Measurements from ENCODE around the gene C1QTNF7. TPM values are rescaled to one million over a fixed set of nuclear protein-coding genes. Genes with fewer than 3 reads are reported as not detected.

C1QTNF7 gene
- total RNA-seq, 2 donors from 2014 or later, result not detected

DNA sequence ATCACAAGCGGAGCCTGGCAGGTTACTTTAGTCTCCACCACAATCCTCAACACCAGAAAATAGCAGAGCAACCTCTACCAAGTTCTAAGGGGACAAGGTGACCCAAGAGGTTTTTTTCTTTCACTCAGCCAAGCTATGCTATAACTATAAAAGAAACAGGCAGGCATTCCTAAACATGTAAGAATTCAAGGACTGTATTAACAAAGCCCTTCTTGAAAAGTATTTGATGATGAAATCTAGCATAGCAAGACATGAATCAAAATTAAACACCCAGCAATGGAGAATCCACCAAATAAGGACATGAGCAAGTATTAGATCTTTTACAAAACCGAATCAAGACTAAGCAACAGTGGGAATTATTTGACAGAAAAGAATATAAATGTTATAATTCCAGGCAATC, 25.7 kb upstream of the C1QTNF7 start:
- WGBS, 2 experiments (ENCODE audit: insufficient coverage in 1 of 2, insufficient read length in 1 of 2), result 100% methylated on average over 1 of the region's 2 CpGs; no CpG with 5 or more reads in 1 of the 2 experiments
- no peak overlapping the region for H3K27ac Mint-ChIP-seq

GRCh38 chr4:15402974-15403373, 24.9 kb upstream of the C1QTNF7 start:
- Mint-ChIP-seq H3K4me1 (peaks cover 4% of the 10 kb centered on the region), H3K9me3 (no peaks in the 10 kb centered on the region), H3K27ac (no peak overlapping the region), H3K4me3 (no peak overlapping the region), H3K36me3 (ENCODE audit: low read depth) (no peaks in the 10 kb centered on the region), H3K27me3 (ENCODE audit: insufficient read depth) (no peaks in the 10 kb centered on the region)
- Histone ChIP-seq H3K4me3 (ENCODE audit: low read length) (no peak overlapping the region), H3K9me3 (ENCODE audit: control insufficient read depth, low read length) (no peaks in the 10 kb centered on the region), H3K4me1 (ENCODE audit: control insufficient read depth, insufficient read depth, low read length) (no peaks in the 10 kb centered on the region), H3K36me3 (ENCODE audit: control insufficient read depth, insufficient read depth, low read length) (no peaks in the 10 kb centered on the region), H3K9ac (ENCODE audit: extremely low read depth, low read length, poor library complexity, severe bottlenecking) (no peak overlapping the region), H3K27me3 (ENCODE audit: control insufficient read depth, insufficient read depth, low read length, poor library complexity, severe bottlenecking) (no peaks in the 10 kb centered on the region), H3K27ac (ENCODE audit: low read depth, low read length) (no peak overlapping the region)
- no peak for TF ChIP-seq CTCF (conservative IDR thresholded peaks at IDR 0.05)
- no peak for DNase-seq
- WGBS, 2 experiments (ENCODE audit: insufficient coverage in 1 of 2, insufficient read length in 1 of 2), result 67 to 91% methylated on average over 1 to 2 of the region's 2 CpGs

More for the DNA sequence above, 25.7 kb upstream of the C1QTNF7 start:
- no peaks in the 10 kb centered on the region for H3K27me3 ChIP-seq (ENCODE audit: control insufficient read depth, insufficient read depth, low read length, poor library complexity, severe bottlenecking)
- no peak for DNase-seq
- Mint-ChIP-seq H3K9me3 (no peaks in the 10 kb centered on the region), H3K27me3 (ENCODE audit: insufficient read depth) (no peaks in the 10 kb centered on the region), H3K36me3 (ENCODE audit: low read depth) (no peaks in the 10 kb centered on the region), H3K4me3 (no peak overlapping the region), H3K4me1 (peaks cover 4% of the 10 kb centered on the region)
- no peaks in the 10 kb centered on the region for H3K36me3 ChIP-seq (ENCODE audit: control insufficient read depth, insufficient read depth, low read length)
- H3K27ac ChIP-seq (ENCODE audit: low read depth, low read length), result no peak overlapping the region
- H3K9me3 ChIP-seq (ENCODE audit: control insufficient read depth, low read length), result no peaks in the 10 kb centered on the region
- no peak overlapping the region for H3K9ac ChIP-seq (ENCODE audit: extremely low read depth, low read length, poor library complexity, severe bottlenecking)
- no peak for TF ChIP-seq CTCF (conservative IDR thresholded peaks at IDR 0.05)
- no peaks in the 10 kb centered on the region for H3K4me1 ChIP-seq (ENCODE audit: control insufficient read depth, insufficient read depth, low read length)
- no peak overlapping the region for H3K4me3 ChIP-seq (ENCODE audit: low read length)

- H3K27me3 Mint-ChIP-seq (ENCODE audit: insufficient read depth), result no peaks in the 10 kb centered on the region
These were observed 22.8 kb upstream of the C1QTNF7 start for GRCh38 chr4:15405018-15405417.

More at GRCh38 chr4:15405018-15405417, 22.8 kb upstream of the C1QTNF7 start:
- H3K27ac Mint-ChIP-seq, result no peak overlapping the region
- Histone ChIP-seq H3K9me3 (ENCODE audit: control insufficient read depth, low read length) (no peaks in the 10 kb centered on the region), H3K27me3 (ENCODE audit: control insufficient read depth, insufficient read depth, low read length, poor library complexity, severe bottlenecking) (no peaks in the 10 kb centered on the region), H3K27ac (ENCODE audit: low read depth, low read length) (no peak overlapping the region), H3K4me3 (ENCODE audit: low read length) (no peak overlapping the region), H3K36me3 (ENCODE audit: control insufficient read depth, insufficient read depth, low read length) (no peaks in the 10 kb centered on the region), H3K4me1 (ENCODE audit: control insufficient read depth, insufficient read depth, low read length) (no peaks in the 10 kb centered on the region), H3K9ac (ENCODE audit: extremely low read depth, low read length, poor library complexity, severe bottlenecking) (no peak overlapping the region)
- no peaks in the 10 kb centered on the region for H3K9me3 Mint-ChIP-seq
- peaks cover 11% of the 10 kb centered on the region for H3K4me1 Mint-ChIP-seq
- H3K36me3 Mint-ChIP-seq (ENCODE audit: low read depth), result no peaks in the 10 kb centered on the region
- DNase-seq, result no peak
- H3K4me3 Mint-ChIP-seq, result no peak overlapping the region
- WGBS, 2 experiments (ENCODE audit: insufficient coverage in 1 of 2, insufficient read length in 1 of 2), result 91 to 98% methylated on average over 4 of the region's 4 CpGs
- TF ChIP-seq CTCF (conservative IDR thresholded peaks at IDR 0.05), result no peak

Measured in endodermal cell (in vitro differentiated cells).